H9 (cell line): ENCODE results near the gene SRGAP3. TPM values are rescaled to one million over a fixed set of nuclear protein-coding genes. Genes with fewer than 3 reads are reported as not detected.

Source experiments
- DNase-seq: peaks from one replicate; pipeline ENCODE4 v3.0.0-alpha.2; 2017
- H2AFZ ChIP-seq: one replicate; pipeline ENCODE4 v1.6.1; 2013; ENCODE audit warnings: mild to moderate bottlenecking, low read length, control low read depth, moderate library complexity
- H2AK5ac ChIP-seq: 2 replicates; pipeline ENCODE4 v1.6.1; 2013; ENCODE audit warnings: low read length, control low read depth, mixed read lengths; ENCODE audit not compliant: insufficient read length
- H2BK120ac ChIP-seq: one replicate; pipeline ENCODE4 v1.6.1; 2013; ENCODE audit warnings: low read depth, mild to moderate bottlenecking, low read length, control low read depth, inconsistent platforms; ENCODE audit not compliant: poor library complexity, severe bottlenecking
- H2BK12ac ChIP-seq: 2 replicates; pipeline ENCODE4 v1.6.1; 2013; ENCODE audit warnings: low read length, control low read depth, mixed read lengths, low read depth; ENCODE audit not compliant: insufficient read length
- H2BK15ac ChIP-seq: 2 replicates; pipeline ENCODE4 v1.6.1; 2013; ENCODE audit warnings: low read depth, low read length, control low read depth
- H2BK20ac ChIP-seq: one replicate; pipeline ENCODE4 v1.6.1; 2013; ENCODE audit warnings: low read depth, mild to moderate bottlenecking, low read length, control low read depth, inconsistent platforms; ENCODE audit not compliant: poor library complexity, severe bottlenecking
- H2BK5ac ChIP-seq: 2 replicates; pipeline ENCODE4 v1.6.1; 2013; ENCODE audit warnings: low read length, control low read depth, mixed read lengths; ENCODE audit not compliant: insufficient read length
- H3K14ac ChIP-seq: 2 replicates; pipeline ENCODE4 v1.6.1; 2013; ENCODE audit warnings: low read length, control low read depth; ENCODE audit not compliant: insufficient read depth
- H3K18ac ChIP-seq: 2 replicates; pipeline ENCODE4 v1.6.1; 2013; ENCODE audit warnings: low read depth, mild to moderate bottlenecking, mixed read lengths, low read length, control low read depth; ENCODE audit not compliant: insufficient read length
- H3K23ac ChIP-seq: 2 replicates; pipeline ENCODE4 v1.6.1; 2013; ENCODE audit warnings: low read length, control low read depth, mixed read lengths, low read depth; ENCODE audit not compliant: insufficient read length
- H3K23me2 ChIP-seq: 2 replicates; pipeline ENCODE4 v1.6.1; 2013; ENCODE audit warnings: low read depth, mild to moderate bottlenecking, mixed read lengths, low read length, control low read depth; ENCODE audit not compliant: insufficient read length, poor library complexity, severe bottlenecking
- H3K27ac ChIP-seq: 2 replicates; pipeline ENCODE4 v1.5.1; 2013; ENCODE audit warnings: low read length, control low read depth, mixed read lengths, low read depth; ENCODE audit not compliant: insufficient read length
- H3K27me3 ChIP-seq: 2 replicates; pipeline ENCODE4 v1.6.1; 2013; ENCODE audit warnings: low read length, control low read depth, inconsistent platforms; ENCODE audit not compliant: insufficient read depth
- H3K4ac ChIP-seq: 2 replicates; pipeline ENCODE4 v1.6.1; 2013; ENCODE audit warnings: low read depth, mild to moderate bottlenecking, control low read depth, inconsistent platforms, low read length, moderate library complexity
- H3K4me1 ChIP-seq: 2 replicates; pipeline ENCODE4 v1.6.1; 2013; ENCODE audit warnings: low read length, control low read depth, inconsistent platforms; ENCODE audit not compliant: insufficient read depth
- H3K4me2 ChIP-seq: 2 replicates; pipeline ENCODE4 v1.6.1; 2013; ENCODE audit warnings: low read length, control low read depth, mixed read lengths; ENCODE audit not compliant: insufficient read length, insufficient read depth
- H3K56ac ChIP-seq: 2 replicates; pipeline ENCODE4 v1.6.1; 2013; ENCODE audit warnings: low read depth, mild to moderate bottlenecking, mixed read lengths, low read length, control low read depth; ENCODE audit not compliant: insufficient read length
- H3K79me1 ChIP-seq: 2 replicates; pipeline ENCODE4 v1.6.1; 2013; ENCODE audit warnings: low read depth, mild to moderate bottlenecking, moderate library complexity, low read length, control low read depth, inconsistent platforms; ENCODE audit not compliant: insufficient read depth, poor library complexity, severe bottlenecking
- H3K79me2 ChIP-seq: 2 replicates; pipeline ENCODE4 v1.6.1; 2013; ENCODE audit warnings: low read length, control low read depth, inconsistent platforms; ENCODE audit not compliant: insufficient read depth
- H3K9ac ChIP-seq: 2 replicates; pipeline ENCODE4 v1.6.1; 2013; ENCODE audit warnings: low read length, control low read depth, mixed read lengths; ENCODE audit not compliant: insufficient read length; ENCODE audit errors: extremely low read depth
- H3K9me3 ChIP-seq: one replicate; pipeline ENCODE4 v1.6.1; 2013; ENCODE audit warnings: low read depth, low read length, inconsistent platforms; ENCODE audit not compliant: control insufficient read depth
- H3T11ph ChIP-seq: one replicate; pipeline ENCODE4 v1.6.1; 2013; ENCODE audit warnings: mild to moderate bottlenecking, low read length, control low read depth, inconsistent platforms
- H4K20me1 ChIP-seq: one replicate; pipeline ENCODE4 v1.6.1; 2013; ENCODE audit not compliant: control insufficient read depth, insufficient read length, insufficient read depth
- H4K5ac ChIP-seq: 2 replicates; pipeline ENCODE4 v1.6.1; 2013; ENCODE audit warnings: low read depth, mild to moderate bottlenecking, mixed read lengths, low read length, control low read depth; ENCODE audit not compliant: insufficient read length
- H4K8ac ChIP-seq: replicated peaks from 2 replicates; pipeline ENCODE4 v1.6.1; 2013; ENCODE audit warnings: low read length, control low read depth, mixed read lengths, low read depth; ENCODE audit not compliant: insufficient read length
- H4K91ac ChIP-seq: 2 replicates; pipeline ENCODE4 v1.6.1; 2013; ENCODE audit warnings: low read depth, mild to moderate bottlenecking, moderate library complexity, mixed read lengths, low read length, control low read depth; ENCODE audit not compliant: insufficient read length
- H3K27ac Mint-ChIP-seq, 3 experiments: 2 replicates in 2 of 3; 3 replicates in 1 of 3; pipeline ENCODE4 v1.8.0; 2020 to 2021; ENCODE audit warnings: mixed read lengths in 3 of 3, mild to moderate bottlenecking in 1 of 3, moderate library complexity in 1 of 3
- H3K27me3 Mint-ChIP-seq: 2 replicates; pipeline ENCODE4 v1.8.0; 2021; ENCODE audit warnings: low read depth, mild to moderate bottlenecking, moderate library complexity, mixed read lengths
- H3K36me3 Mint-ChIP-seq, 3 experiments: 2 replicates in 2 of 3; 3 replicates in 1 of 3; pipeline ENCODE4 v1.8.0; 2020 to 2021; ENCODE audit warnings: low read depth in 3 of 3, mixed read lengths in 3 of 3; ENCODE audit not compliant: insufficient read depth in 1 of 3
- H3K4me1 Mint-ChIP-seq, 2 experiments: 2 replicates each; pipeline ENCODE4 v1.8.0; 2020; ENCODE audit warnings: mixed read lengths in 2 of 2
- H3K4me3 Mint-ChIP-seq, 2 experiments: 2 replicates in 1 of 2; 3 replicates in 1 of 2; pipeline ENCODE4 v1.8.0; 2020 to 2021; ENCODE audit warnings: mild to moderate bottlenecking in 2 of 2, mixed read lengths in 2 of 2, moderate library complexity in 1 of 2
- H3K9me3 Mint-ChIP-seq, 2 experiments: 2 replicates in 1 of 2; 3 replicates in 1 of 2; pipeline ENCODE4 v1.8.0; 2020; ENCODE audit warnings: mild to moderate bottlenecking in 2 of 2, mixed read lengths in 2 of 2, moderate library complexity in 1 of 2
- WGBS: extraction: QIAGEN DNeasy Blood & Tissue Kit; methylation state at CpG from one replicate; pipeline ENCODE4 v1.1.7; 2013; ENCODE audit warnings: missing lambda C conversion rate, low lambda C conversion rate, mixed read lengths; ENCODE audit not compliant: insufficient read length; ENCODE audit errors: extremely low coverage; 5-methylcytosine and 5-hydroxymethylcytosine counted together
- total RNA-seq: library from RNA; stranded (reverse); gene quantifications from 2 replicates; pipeline ENCODE4 v1.2.1, GENCODE V29; 2021
- TF ChIP-seq, protein P1 (sequence below): fragments of 200-600 bp; sonication (generic); conservative IDR thresholded peaks from 3 replicates; pipeline ENCODE4 v1.8.0; 2021; ENCODE audit warnings: antibody characterized with exemption, mild to moderate bottlenecking

The SRGAP3 gene
- total RNA-seq, 1 experiment from 2014 or later: 3.4 TPM

GRCh38 chr3:9097495-9097894 is 152.0 kb downstream of the SRGAP3 start:
- no peak overlapping the region for H2BK120ac ChIP-seq
- no peak for DNase-seq
- H3K23me2 ChIP-seq: no peaks in the 10 kb centered on the region
- no peak overlapping the region for H3K27ac ChIP-seq
- Mint-ChIP-seq H3K36me3 (no peaks in the 10 kb centered on the region), H3K27ac (no peak overlapping the region), H3K9me3 (no peaks in the 10 kb centered on the region; a peak in 1 of 5 replicates), H3K4me1 (peaks cover 17 to 22% of the 10 kb centered on the region in 2 experiments), H3K4me3 (no peak overlapping the region), H3K27me3 (no peaks in the 10 kb centered on the region; the same call in 1 of the 2 replicates)
- no peak overlapping the region for H2AFZ ChIP-seq
- no peaks in the 10 kb centered on the region for H4K20me1 ChIP-seq
- H4K91ac ChIP-seq: no peak overlapping the region
- H3K79me2 ChIP-seq: no peaks in the 10 kb centered on the region
- H4K5ac ChIP-seq: no peak overlapping the region
- H3K14ac ChIP-seq: no peak overlapping the region
- H2BK12ac ChIP-seq: no peak overlapping the region
- H3K27me3 ChIP-seq: no peaks in the 10 kb centered on the region
- no peak overlapping the region for H3K18ac ChIP-seq
- no peak overlapping the region for H4K8ac ChIP-seq
- no peaks in the 10 kb centered on the region; the same call in 1 of the 2 replicates for H3K4me1 ChIP-seq
- no CpG with 5 or more reads among the region's 7 CpGs for WGBS
- no peak overlapping the region for H3K56ac ChIP-seq
- H3K9ac ChIP-seq: no peak overlapping the region
- H2BK15ac ChIP-seq: no peak overlapping the region
- no peak overlapping the region for H2BK20ac ChIP-seq
- H3K4me2 ChIP-seq: no peak overlapping the region
- no peaks in the 10 kb centered on the region for H3K79me1 ChIP-seq
- H2AK5ac ChIP-seq: no peak overlapping the region
- H3K9me3 ChIP-seq: no peaks in the 10 kb centered on the region
- no peak overlapping the region for H3K23ac ChIP-seq
- H3T11ph ChIP-seq: no peak overlapping the region
- TF ChIP-seq, protein P1, sequence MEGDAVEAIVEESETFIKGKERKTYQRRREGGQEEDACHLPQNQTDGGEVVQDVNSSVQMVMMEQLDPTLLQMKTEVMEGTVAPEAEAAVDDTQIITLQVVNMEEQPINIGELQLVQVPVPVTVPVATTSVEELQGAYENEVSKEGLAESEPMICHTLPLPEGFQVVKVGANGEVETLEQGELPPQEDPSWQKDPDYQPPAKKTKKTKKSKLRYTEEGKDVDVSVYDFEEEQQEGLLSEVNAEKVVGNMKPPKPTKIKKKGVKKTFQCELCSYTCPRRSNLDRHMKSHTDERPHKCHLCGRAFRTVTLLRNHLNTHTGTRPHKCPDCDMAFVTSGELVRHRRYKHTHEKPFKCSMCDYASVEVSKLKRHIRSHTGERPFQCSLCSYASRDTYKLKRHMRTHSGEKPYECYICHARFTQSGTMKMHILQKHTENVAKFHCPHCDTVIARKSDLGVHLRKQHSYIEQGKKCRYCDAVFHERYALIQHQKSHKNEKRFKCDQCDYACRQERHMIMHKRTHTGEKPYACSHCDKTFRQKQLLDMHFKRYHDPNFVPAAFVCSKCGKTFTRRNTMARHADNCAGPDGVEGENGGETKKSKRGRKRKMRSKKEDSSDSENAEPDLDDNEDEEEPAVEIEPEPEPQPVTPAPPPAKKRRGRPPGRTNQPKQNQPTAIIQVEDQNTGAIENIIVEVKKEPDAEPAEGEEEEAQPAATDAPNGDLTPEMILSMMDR: no peak
- no peak overlapping the region for H2BK5ac ChIP-seq
- no peak overlapping the region for H3K4ac ChIP-seq
